Caco-2 (cell line): ENCODE results near the gene ADM. TPM values are rescaled to one million over a fixed set of nuclear protein-coding genes. Genes with fewer than 3 reads are reported as not detected.
A peak's percentile ranks its signal among the peaks of the same experiment; 100 is the strongest.

Source experiments
- Bru-seq: library from RNA; stranded (reverse); fragments of 400-500 nt; gene quantifications from one replicate; lab custom pipeline; 2021; lab: Mats Ljungman, UMichigan
- BruChase-seq, 2 experiments: library from RNA; stranded (reverse); fragments of 400-500 nt; gene quantifications; one replicate each; lab custom pipeline; 2021; lab: Mats Ljungman, UMichigan
- BruUV-seq: library from RNA; stranded (reverse); fragments of 400-500 nt; replicated peaks from 2 replicates; lab custom pipeline; 2021; lab: Mats Ljungman, UMichigan
- CTCF ChIA-PET: fragments of 300-600 bp; sonication (Branson Sonifier 250); formaldehyde crosslinking; loops from one replicate; lab custom pipeline; 2022; ENCODE audit warnings: antibody characterized with exemption; lab: Charles Lee
- POLR2A ChIA-PET: fragments of 300-600 bp; sonication (Branson Sonifier 250); formaldehyde crosslinking; loops from one replicate; lab custom pipeline; 2022; ENCODE audit warnings: antibody characterized with exemption; lab: Charles Lee
- DNase-seq, 2 experiments: peaks; one replicate each; pipeline versions ENCODE4 v3.0.0 to v3.0.0-alpha.2; 2020 to 2022
- H3K27me3 ChIP-seq: replicated peaks from 2 replicates; pipeline ENCODE4 v1.6.0; 2011; ENCODE audit warnings: low read length; ENCODE audit not compliant: control insufficient read depth, insufficient read depth
- H3K36me3 ChIP-seq: 2 replicates; pipeline ENCODE4 v1.5.1; 2011; ENCODE audit warnings: low read length; ENCODE audit not compliant: control insufficient read depth, insufficient read depth
- H3K4me1 ChIP-seq: fragments of 250-450 bp; sonication (Bioruptor Pico); 2 replicates; pipeline ENCODE4 v1.5.1; 2020; ENCODE audit warnings: mild to moderate bottlenecking
- H3K4me3 ChIP-seq: 2 replicates; pipeline ENCODE4 v1.5.1; 2011; ENCODE audit warnings: low read depth, mild to moderate bottlenecking, control low read depth, low read length
- H3K9me3 ChIP-seq: fragments of 250-450 bp; sonication (Bioruptor Pico); 2 replicates; pipeline ENCODE4 v1.5.1; 2020; ENCODE audit warnings: mild to moderate bottlenecking, moderate library complexity
- H3K27ac Mint-ChIP-seq: one replicate; pipeline ENCODE4 v1.8.0; 2022; ENCODE audit warnings: mixed read lengths; ENCODE audit not compliant: unreplicated experiment
- H3K27me3 Mint-ChIP-seq: one replicate; pipeline ENCODE4 v1.8.0; 2022; ENCODE audit warnings: mixed read lengths; ENCODE audit not compliant: insufficient read depth, unreplicated experiment
- H3K36me3 Mint-ChIP-seq: one replicate; pipeline ENCODE4 v1.8.0; 2022; ENCODE audit warnings: mild to moderate bottlenecking, mixed read lengths; ENCODE audit not compliant: insufficient read depth, unreplicated experiment
- H3K4me1 Mint-ChIP-seq: one replicate; pipeline ENCODE4 v1.8.0; 2022; ENCODE audit warnings: low read depth, mixed read lengths; ENCODE audit not compliant: unreplicated experiment
- H3K4me3 Mint-ChIP-seq: one replicate; pipeline ENCODE4 v1.8.0; 2022; ENCODE audit warnings: mild to moderate bottlenecking, moderate library complexity, mixed read lengths; ENCODE audit not compliant: unreplicated experiment
- H3K9me3 Mint-ChIP-seq: one replicate; pipeline ENCODE4 v1.8.0; 2022; ENCODE audit warnings: mixed read lengths; ENCODE audit not compliant: unreplicated experiment
- intact Hi-C: fragments of 100-400 bp; cut with micrococcal nuclease; formaldehyde crosslinking; loops from one replicate; pipeline ENCODE4 v1.10.0; 2022; ENCODE audit not compliant: unreplicated experiment
- long read RNA-seq: library from polyadenylated mRNA; stranded (forward); transcript quantifications from one replicate; pipeline ENCODE4 v2.0.0, GENCODE V29; 2022
- total RNA-seq: library from RNA; stranded (reverse); gene quantifications from 2 replicates; pipeline ENCODE4 v1.2.3, GENCODE V29; 2022
- TF ChIP-seq, protein P1 (sequence below), 2 experiments: fragments of 200-600 bp in 1 of 2; IDR thresholded peaks; 1 replicate in 1 of 2; 2 replicates in 1 of 2; pipeline versions ENCODE4 v1.5.1 to v1.8.0; 2011 to 2022; ENCODE audit warnings: antibody characterized with exemption in 1 of 2, control low read depth in 1 of 2, inconsistent platforms in 1 of 2, low read depth in 1 of 2, low read length in 1 of 2, mild to moderate bottlenecking in 1 of 2, moderate library complexity in 1 of 2; ENCODE audit not compliant: insufficient read depth in 1 of 2, severe bottlenecking in 1 of 2, unreplicated experiment in 1 of 2

The ADM gene, protein sequence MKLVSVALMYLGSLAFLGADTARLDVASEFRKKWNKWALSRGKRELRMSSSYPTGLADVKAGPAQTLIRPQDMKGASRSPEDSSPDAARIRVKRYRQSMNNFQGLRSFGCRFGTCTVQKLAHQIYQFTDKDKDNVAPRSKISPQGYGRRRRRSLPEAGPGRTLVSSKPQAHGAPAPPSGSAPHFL
- total RNA-seq, result 114 and 127 TPM in 2 replicates
- Bru-seq, nascent RNA, result percentile 98 among the genes with signal in this experiment
- percentile 97 among the genes with signal in this experiment for BruChase-seq, experiment 1, labeled RNA remaining after a 2-hour chase
- percentile 91 among the genes with signal in this experiment for BruChase-seq, experiment 2, labeled RNA remaining after a 6-hour chase
- long read RNA-seq, transcript ADM-201 (4 exons, 1,885 nt), result major isoform, 155 of 193 reads
- long read RNA-seq, transcript ADM-207 (2 exons, 1,839 nt), result minor isoform, 9 of 193 reads
- long read RNA-seq, partial matches to known transcripts, result 1 of 193 reads
- long read RNA-seq, other reads (novel, unspliced or antisense), result 23 of 193 reads

DNA sequence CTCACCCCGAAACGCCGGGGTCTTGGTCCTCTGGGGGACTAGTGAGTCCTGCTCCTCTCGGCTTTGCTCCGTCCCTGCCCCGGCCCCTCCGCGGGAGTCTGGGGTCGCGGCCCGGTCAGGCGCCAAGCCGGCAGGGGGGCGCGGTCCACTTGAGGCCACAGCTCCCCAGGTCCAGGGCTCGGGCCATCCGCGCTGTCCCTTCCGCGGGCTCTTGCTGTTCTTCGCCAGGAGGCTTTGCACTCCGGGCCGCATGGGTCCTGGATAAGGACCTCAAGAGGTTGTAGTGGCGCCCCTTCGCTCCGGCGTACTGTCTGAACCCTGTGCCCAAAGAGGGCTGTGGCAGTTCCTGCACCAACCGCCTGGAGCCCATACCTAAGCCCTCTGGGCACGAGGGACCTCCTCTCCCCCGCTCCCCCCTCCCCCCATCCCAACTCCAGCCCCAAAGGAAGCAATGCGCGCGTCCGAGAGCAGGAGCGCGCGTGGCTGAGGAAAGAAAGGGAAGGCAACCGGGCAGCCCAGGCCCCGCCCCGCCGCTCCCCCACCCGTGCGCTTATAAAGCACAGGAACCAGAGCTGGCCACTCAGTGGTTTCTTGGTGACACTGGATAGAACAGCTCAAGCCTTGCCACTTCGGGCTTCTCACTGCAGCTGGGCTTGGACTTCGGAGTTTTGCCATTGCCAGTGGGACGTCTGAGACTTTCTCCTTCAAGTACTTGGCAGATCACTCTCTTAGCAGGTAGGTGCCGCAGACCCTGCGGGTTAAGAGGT, at the start of gene ADM:
ADM (plus strand) TSS at position 579 of the 767 bp plus-strand sequence. CDS start 628 bp downstream, outside the sequence.
- BruUV-seq, result no TSS peak
- TF ChIP-seq, protein P1, sequence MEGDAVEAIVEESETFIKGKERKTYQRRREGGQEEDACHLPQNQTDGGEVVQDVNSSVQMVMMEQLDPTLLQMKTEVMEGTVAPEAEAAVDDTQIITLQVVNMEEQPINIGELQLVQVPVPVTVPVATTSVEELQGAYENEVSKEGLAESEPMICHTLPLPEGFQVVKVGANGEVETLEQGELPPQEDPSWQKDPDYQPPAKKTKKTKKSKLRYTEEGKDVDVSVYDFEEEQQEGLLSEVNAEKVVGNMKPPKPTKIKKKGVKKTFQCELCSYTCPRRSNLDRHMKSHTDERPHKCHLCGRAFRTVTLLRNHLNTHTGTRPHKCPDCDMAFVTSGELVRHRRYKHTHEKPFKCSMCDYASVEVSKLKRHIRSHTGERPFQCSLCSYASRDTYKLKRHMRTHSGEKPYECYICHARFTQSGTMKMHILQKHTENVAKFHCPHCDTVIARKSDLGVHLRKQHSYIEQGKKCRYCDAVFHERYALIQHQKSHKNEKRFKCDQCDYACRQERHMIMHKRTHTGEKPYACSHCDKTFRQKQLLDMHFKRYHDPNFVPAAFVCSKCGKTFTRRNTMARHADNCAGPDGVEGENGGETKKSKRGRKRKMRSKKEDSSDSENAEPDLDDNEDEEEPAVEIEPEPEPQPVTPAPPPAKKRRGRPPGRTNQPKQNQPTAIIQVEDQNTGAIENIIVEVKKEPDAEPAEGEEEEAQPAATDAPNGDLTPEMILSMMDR (IDR thresholded peaks at IDR 0.05; ENCODE audit: insufficient read depth in 1 of 2, low read depth in 1 of 2, low read length in 1 of 2, severe bottlenecking in 1 of 2, unreplicated experiment in 1 of 2), result peak; percentile 70 to 82
- Histone ChIP-seq H3K36me3 (0 out of 2 replicates have a peak, but pooled peaks cover 2% of the 10 kb centered on the region), H3K27me3 (no peaks in the 10 kb centered on the region), H3K4me1 (peaks cover 24% of the 10 kb centered on the region), H3K4me3 (peak within 1 kb of the TSS; percentile 64), H3K9me3 (no peaks in the 10 kb centered on the region)
- Mint-ChIP-seq H3K9me3 (no peaks in the 10 kb centered on the region), H3K4me1 (peaks cover 29% of the 10 kb centered on the region), H3K36me3 (peaks cover 65% of the 10 kb centered on the region), H3K27ac (peak within 1 kb of the TSS; percentile 81), H3K4me3 (peak within 1 kb of the TSS; percentile 85), H3K27me3 (peaks cover 3% of the 10 kb centered on the region)
- DNase-seq, result peak; percentile 95
- intact Hi-C loops, result loop anchor here (1.0 to 5.0 kb wide), 9 partner anchors 19 to 691 kb away; partner anchors contain the start of gene CTR9
- ChIA-PET CTCF (interaction anchor here (0.6 to 4.5 kb wide), 26 partner anchors 10 to 903 kb away, joined by 3 to 44 read pairs (median 5); no protein-coding TSS in a partner anchor), POLR2A (interaction anchor here (0.5 to 2.9 kb wide), 45 partner anchors 9 to 1540 kb away, joined by 3 to 22 read pairs (median 4); partner anchors contain the start of genes CTR9, EIF4G2, SBF2 and WEE1)

DNA sequence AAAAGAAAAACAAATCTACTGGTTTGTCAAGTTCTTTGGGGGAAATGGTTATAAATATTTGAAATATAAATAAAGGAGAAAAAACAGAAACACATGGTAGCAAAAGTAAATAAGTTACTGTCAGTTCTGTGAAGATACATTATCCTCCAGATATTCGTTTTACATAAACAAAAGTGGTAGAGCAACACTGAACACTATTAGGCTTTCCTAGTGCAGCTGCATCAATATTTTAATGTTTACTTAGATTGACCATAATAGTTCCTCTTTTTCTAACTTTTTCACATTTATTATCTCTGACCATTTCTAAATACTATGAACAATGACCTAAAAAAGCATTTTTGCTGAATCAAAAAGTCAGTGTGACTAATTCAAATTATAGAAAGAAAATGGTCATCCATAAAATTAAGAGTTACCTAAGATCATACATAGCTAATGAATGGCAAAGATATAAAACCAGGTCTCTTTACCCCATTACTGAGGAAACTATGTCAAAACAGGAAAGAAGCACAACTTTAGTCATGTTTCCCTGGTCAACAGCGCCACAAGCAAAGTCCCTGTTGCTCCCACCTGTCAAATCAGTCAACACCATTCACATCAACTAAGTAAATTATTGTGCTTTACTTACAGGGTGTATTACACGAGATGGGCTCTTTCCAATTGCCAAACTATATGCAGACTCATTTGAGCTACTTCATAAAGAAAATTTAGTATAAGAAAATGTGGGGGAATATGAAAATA, 49.3 kb upstream of the ADM start:
- Mint-ChIP-seq H3K36me3 (no peaks in the 10 kb centered on the region), H3K9me3 (no peaks in the 10 kb centered on the region), H3K27me3 (no peaks in the 10 kb centered on the region), H3K4me1 (peaks cover 7% of the 10 kb centered on the region), H3K27ac (no peak overlapping the region), H3K4me3 (no peak overlapping the region)
- no peaks in the 10 kb centered on the region for H3K9me3 ChIP-seq
- TF ChIP-seq, protein P1 (IDR thresholded peaks at IDR 0.05; ENCODE audit: insufficient read depth in 1 of 2, low read depth in 1 of 2, low read length in 1 of 2, severe bottlenecking in 1 of 2, unreplicated experiment in 1 of 2), result no peak
- CTCF ChIA-PET, result no interaction called here
- no peak for DNase-seq
- no peak overlapping the region for H3K4me3 ChIP-seq
- H3K36me3 ChIP-seq, result no peaks in the 10 kb centered on the region
- H3K4me1 ChIP-seq, result peaks cover 12% of the 10 kb centered on the region; the same call in 1 of the 2 replicates
- H3K27me3 ChIP-seq, result no peaks in the 10 kb centered on the region
- no TSS peak for BruUV-seq
- intact Hi-C loops, result no loop called here
- POLR2A ChIA-PET, result interaction anchor here (0.6 kb wide), 1 partner anchor 26 kb away, joined by 4 read pairs; no protein-coding TSS in a partner anchor
